ENCODE data around the gene ARL6IP4. TPM values are rescaled to one million over a fixed set of nuclear protein-coding genes. Genes with fewer than 3 reads are reported as not detected.
"Not testable (repeated sequence)": the region's sequence is repeated elsewhere in the genome, so short reads cannot be mapped to it uniquely, and the experiment has no call there.

The ARL6IP4 gene
- total RNA-seq, 2 donors from 2014 or later, result 157 to 284 TPM

DNA sequence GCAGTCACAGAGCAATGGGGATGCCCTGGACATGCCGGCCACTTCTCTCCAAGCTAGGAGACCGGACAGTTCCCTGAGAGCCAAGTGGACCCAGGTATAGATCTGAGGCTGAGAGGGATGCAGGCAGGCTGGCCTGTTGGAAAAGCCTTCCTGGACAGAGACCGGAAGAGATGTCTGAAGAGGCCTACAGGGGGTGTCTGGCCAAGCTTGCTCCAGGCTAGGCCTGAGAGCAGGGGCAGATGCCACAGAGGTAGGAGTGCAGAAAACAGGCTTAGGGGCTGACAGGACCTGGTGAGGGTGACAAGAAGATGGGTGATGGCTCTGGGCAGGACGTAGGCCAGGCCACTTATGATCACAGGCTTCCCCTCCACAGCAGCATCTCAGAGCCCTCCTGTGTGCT is 30.2 kb downstream of the ARL6IP4 start:
- DNase-seq (ENCODE audit: low spot score), result no peak
- Histone ChIP-seq H3K27ac (no peak overlapping the region), H3K4me1 (no peaks in the 10 kb centered on the region), H3K27me3 (no peaks in the 10 kb centered on the region), H3K9me3 (no peaks in the 10 kb centered on the region), H3K4me3 (no peak overlapping the region), H3K36me3 (peaks cover 21% of the 10 kb centered on the region)
- TF ChIP-seq, protein P1, sequence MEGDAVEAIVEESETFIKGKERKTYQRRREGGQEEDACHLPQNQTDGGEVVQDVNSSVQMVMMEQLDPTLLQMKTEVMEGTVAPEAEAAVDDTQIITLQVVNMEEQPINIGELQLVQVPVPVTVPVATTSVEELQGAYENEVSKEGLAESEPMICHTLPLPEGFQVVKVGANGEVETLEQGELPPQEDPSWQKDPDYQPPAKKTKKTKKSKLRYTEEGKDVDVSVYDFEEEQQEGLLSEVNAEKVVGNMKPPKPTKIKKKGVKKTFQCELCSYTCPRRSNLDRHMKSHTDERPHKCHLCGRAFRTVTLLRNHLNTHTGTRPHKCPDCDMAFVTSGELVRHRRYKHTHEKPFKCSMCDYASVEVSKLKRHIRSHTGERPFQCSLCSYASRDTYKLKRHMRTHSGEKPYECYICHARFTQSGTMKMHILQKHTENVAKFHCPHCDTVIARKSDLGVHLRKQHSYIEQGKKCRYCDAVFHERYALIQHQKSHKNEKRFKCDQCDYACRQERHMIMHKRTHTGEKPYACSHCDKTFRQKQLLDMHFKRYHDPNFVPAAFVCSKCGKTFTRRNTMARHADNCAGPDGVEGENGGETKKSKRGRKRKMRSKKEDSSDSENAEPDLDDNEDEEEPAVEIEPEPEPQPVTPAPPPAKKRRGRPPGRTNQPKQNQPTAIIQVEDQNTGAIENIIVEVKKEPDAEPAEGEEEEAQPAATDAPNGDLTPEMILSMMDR (IDR thresholded peaks at IDR 0.05), result no peak

DNA sequence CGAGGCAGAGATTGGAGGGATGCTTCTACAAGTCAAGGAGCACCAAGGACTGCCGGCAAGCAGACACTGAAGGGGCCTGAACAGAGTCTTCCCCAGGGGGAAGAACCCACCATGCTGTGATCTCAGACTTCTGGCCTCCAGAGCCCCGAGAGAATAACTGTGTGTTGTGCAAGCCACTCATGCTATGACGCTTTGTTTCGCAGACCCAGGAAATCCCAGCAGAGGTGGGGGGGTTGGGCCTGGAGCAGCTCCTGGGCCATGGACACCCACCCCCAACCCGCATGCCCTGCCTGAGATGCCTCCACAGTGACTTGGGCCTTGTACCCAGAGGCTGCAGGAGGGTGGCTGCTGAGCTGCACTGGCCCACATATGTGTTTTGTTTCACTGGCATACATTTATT is 31.2 kb downstream of the ARL6IP4 start:
- TF ChIP-seq, protein P1 (IDR thresholded peaks at IDR 0.05), result no peak
- Histone ChIP-seq H3K4me1 (no peaks in the 10 kb centered on the region), H3K27me3 (no peaks in the 10 kb centered on the region), H3K36me3 (peaks cover 21% of the 10 kb centered on the region), H3K9me3 (no peaks in the 10 kb centered on the region), H3K4me3 (no peak overlapping the region), H3K27ac (no peak overlapping the region)
- DNase-seq (ENCODE audit: low spot score), result no peak

- H3K27me3 ChIP-seq, result no peaks in the 10 kb centered on the region
- H3K9me3 ChIP-seq, result no peaks in the 10 kb centered on the region
- H3K36me3 ChIP-seq, result peaks cover 21% of the 10 kb centered on the region
- DNase-seq (ENCODE audit: low spot score), result no peak
- H3K27ac ChIP-seq, result no peak overlapping the region
- no peaks in the 10 kb centered on the region for H3K4me1 ChIP-seq
- TF ChIP-seq, protein P1 (IDR thresholded peaks at IDR 0.05), result no peak
- no peak overlapping the region for H3K4me3 ChIP-seq
Observed at GRCh38 chr12:123013185-123014095, 33.0 kb downstream of the ARL6IP4 start.

GRCh38 chr12:123014473-123014872 is 34.0 kb downstream of the ARL6IP4 start:
- not testable (repeated sequence) for H3K9me3 ChIP-seq; H3K4me1 ChIP-seq; DNase-seq (ENCODE audit: low spot score); H3K4me3 ChIP-seq; H3K27me3 ChIP-seq; H3K27ac ChIP-seq
- peaks cover 14% of the 10 kb centered on the region for H3K36me3 ChIP-seq

GRCh38 chr12:123017753-123018152 is 37.3 kb downstream of the ARL6IP4 start:
- Histone ChIP-seq H3K27me3 (no peaks in the 10 kb centered on the region), H3K9me3 (no peaks in the 10 kb centered on the region), H3K36me3 (no peaks in the 10 kb centered on the region), H3K4me1 (no peaks in the 10 kb centered on the region), H3K27ac (no peak overlapping the region), H3K4me3 (no peak overlapping the region)
- DNase-seq (ENCODE audit: low spot score), result no peak
- TF ChIP-seq, protein P1 (IDR thresholded peaks at IDR 0.05), result no peak

DNA sequence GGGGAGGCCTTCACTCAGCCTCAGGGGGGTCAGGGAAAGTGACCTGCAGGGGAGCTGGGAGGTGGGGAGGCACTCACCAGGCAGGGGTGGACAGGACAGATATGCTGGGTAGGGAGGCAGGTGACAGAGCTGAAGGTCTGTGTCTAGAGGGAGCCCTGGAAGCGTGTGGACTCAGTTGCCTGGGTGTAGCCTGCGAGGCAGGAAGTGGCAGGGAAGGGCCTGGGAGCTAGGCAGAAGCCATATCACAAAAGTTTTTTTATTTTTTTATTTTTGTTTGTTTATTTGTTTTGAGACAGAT is 39.3 kb downstream of the ARL6IP4 start:
- no peak for DNase-seq (ENCODE audit: low spot score)
- Histone ChIP-seq H3K27ac (no peak overlapping the region), H3K36me3 (no peaks in the 10 kb centered on the region), H3K4me3 (no peak overlapping the region), H3K4me1 (no peaks in the 10 kb centered on the region), H3K27me3 (no peaks in the 10 kb centered on the region), H3K9me3 (no peaks in the 10 kb centered on the region)
- TF ChIP-seq, protein P1 (IDR thresholded peaks at IDR 0.05), result no peak
